ENCODE data around the gene TNFRSF14.

GRCh38 chr1:2516124-2516523 lies 40.0 kb upstream of the TNFRSF14 start:
- TF ChIP-seq POLR2A (IDR thresholded peaks at IDR 0.05) (no peak), CTCF (IDR thresholded peaks at IDR 0.05) (no peak)
